Fibroblast of villous mesenchyme (primary cell): Measurements from ENCODE around the gene RPL3. TPM values are rescaled to one million over a fixed set of nuclear protein-coding genes. Genes with fewer than 3 reads are reported as not detected.

Source experiments
- small RNA-seq: library from RNA; depleted of rRNA; stranded (forward); fragments of <200 nt; gene quantifications from one replicate; pipeline ENCODE3, GENCODE V24; 2012
- total RNA-seq: library from RNA; depleted of rRNA; stranded (reverse); fragments of >200 nt; gene quantifications from 2 replicates; pipeline ENCODE4 v1.2.3, GENCODE V29; 2012

Gene RPL3
- total RNA-seq, 1 donor: 1,795 TPM

Small RNAs within 50 kb of the gene (small RNA-seq; reads per million reads assigned to genes)
- not detected for gene SNORD43
- 29,763 reads per million, percentile 100 among the genes with 10 or more reads in this experiment for gene SNORD83A
- gene SNORD83B: not detected

Other genes starting within 250 kb of the RPL3 start
- gene APOBEC3G, start 242.3 kb downstream of the RPL3 start, total RNA-seq: 11.6 and 12.1 TPM in 2 replicates
- not detected in 2 replicates for gene APOBEC3H, start 222.4 kb downstream of the RPL3 start, total RNA-seq
- gene CBX7, start 166.9 kb downstream of the RPL3 start, total RNA-seq: 3.9 and 5.2 TPM in 2 replicates
- 7.7 and 11.7 TPM in 2 replicates for gene PDGFB, start 74.6 kb downstream of the RPL3 start, total RNA-seq
- gene SYNGR1, start 30.4 kb upstream of the RPL3 start, total RNA-seq: 8.6 and 12.2 TPM in 2 replicates
- gene TAB1, start 80.2 kb upstream of the RPL3 start, total RNA-seq: 11.6 and 13.4 TPM in 2 replicates
- gene MGAT3, start 137.4 kb upstream of the RPL3 start, total RNA-seq: 0.64 and 1.3 TPM in 2 replicates
- 26.1 and 32.8 TPM in 2 replicates for gene MIEF1, start 182.7 kb upstream of the RPL3 start, total RNA-seq
- gene ATF4, start 200.9 kb upstream of the RPL3 start, total RNA-seq: 200 and 379 TPM in 2 replicates
- 44.0 and 57.0 TPM in 2 replicates for gene RPS19BP1, start 213.1 kb upstream of the RPL3 start, total RNA-seq